A549 (cell line): ENCODE results near the gene AFF2. TPM values are rescaled to one million over a fixed set of nuclear protein-coding genes. Genes with fewer than 3 reads are reported as not detected.

Experiments used
- ATAC-seq, 2 experiments: fragments of 200-7000 bp in 1 of 2; fragments of >200 bp in 1 of 2; cut with Nextera tagmentation in 1 of 2; cut with Tn5 transposase in 1 of 2; 3 replicates each; pipeline versions ENCODE4 v1.8.0 to v1.9.1; 2018 to 2020; ENCODE audit warnings: mild to moderate bottlenecking in 1 of 2, moderate library complexity in 1 of 2
- CTCF ChIA-PET: fragments of 300-600 bp; sonication (Branson Sonifier 250); formaldehyde crosslinking; extraction: SDS; loops from one replicate; lab custom pipeline; 2021; ENCODE audit warnings: antibody characterized with exemption, inconsistent platforms; lab: Yijun Ruan, JAX
- POLR2A ChIA-PET: fragments of 350-600 bp; formaldehyde crosslinking; extraction: SDS; loops from one replicate; lab custom pipeline; 2021; ENCODE audit warnings: antibody characterized with exemption, inconsistent platforms; lab: Yijun Ruan, JAX
- DNase-seq, 2 experiments: peaks; one replicate each; pipeline versions ENCODE4 v3.0.0 to v3.0.0-alpha.2; 2011 to 2016; ENCODE audit warnings: low read depth in 1 of 2, low spot score in 1 of 2
- FAIRE-seq: peaks from 2 replicates; lab custom pipeline; 2011; peaks lifted over from hg19 to GRCh38; lab: Jason Lieb, UNC
- H3K27ac ChIP-seq, 2 experiments: fragments of >200 bp; sonication (Bioruptor Twin); formaldehyde crosslinking; 3 replicates each; pipeline ENCODE4 v1.5.1; 2016 to 2017
- H3K4me1 ChIP-seq: fragments of >200 bp; sonication (Bioruptor Twin); formaldehyde crosslinking; 3 replicates; pipeline ENCODE4 v1.6.1; 2016
- H3K4me2 ChIP-seq: fragments of >200 bp; sonication (Bioruptor Twin); formaldehyde crosslinking; 3 replicates; pipeline ENCODE4 v1.6.1; 2016
- H3K4me3 ChIP-seq: fragments of >200 bp; sonication (Bioruptor Twin); formaldehyde crosslinking; 3 replicates; pipeline ENCODE4 v1.5.1; 2016
- H3K9me3 ChIP-seq: fragments of >200 bp; sonication (Bioruptor Twin); formaldehyde crosslinking; 3 replicates; pipeline ENCODE4 v1.6.1; 2016
- CEBPB ChIP-seq, 2 experiments: fragments of >200 bp in 1 of 2; sonication (Bioruptor Twin) in 1 of 2; formaldehyde crosslinking in 1 of 2; IDR thresholded peaks; 2 replicates each; pipeline ENCODE4 v1.6.1; 2012 to 2016
- EHF ChIP-seq: fragments of 250-450 bp; sonication (Bioruptor Pico); IDR thresholded peaks from 2 replicates; pipeline ENCODE4 v1.5.0; 2020; ENCODE audit warnings: mild to moderate bottlenecking
- EHMT2 ChIP-seq: fragments of 200-600 bp; sonication (generic); IDR thresholded peaks from 2 replicates; pipeline ENCODE4 v1.6.1; 2016; ENCODE audit warnings: antibody characterized with exemption, low read depth, mild to moderate bottlenecking, moderate library complexity
- FOSL2 ChIP-seq, 2 experiments: fragments of 450-650 bp in 1 of 2; fragments of >200 bp in 1 of 2; sonication (Bioruptor Twin) in 1 of 2; formaldehyde crosslinking; IDR thresholded peaks; 2 replicates each; pipeline versions ENCODE4 v1.5.0 to v1.6.1; 2016 to 2020; ENCODE audit warnings: mild to moderate bottlenecking in 1 of 2, moderate library complexity in 1 of 2
- HDAC2 ChIP-seq: fragments of 200-600 bp; sonication (generic); IDR thresholded peaks from 2 replicates; pipeline ENCODE4 v1.6.1; 2016
- HEYL ChIP-seq: fragments of 250-450 bp; sonication (Bioruptor Pico); IDR thresholded peaks from 2 replicates; pipeline ENCODE4 v1.8.0; 2021; ENCODE audit warnings: mild to moderate bottlenecking, moderate library complexity
- HOXA7 ChIP-seq: fragments of 250-450 bp; sonication (Bioruptor Pico); IDR thresholded peaks from 2 replicates; pipeline ENCODE4 v1.5.0; 2020; ENCODE audit warnings: mild to moderate bottlenecking, moderate library complexity
- HOXB5 ChIP-seq: fragments of 250-450 bp; sonication (Bioruptor Pico); IDR thresholded peaks from 2 replicates; pipeline ENCODE4 v1.5.0; 2020; ENCODE audit warnings: mild to moderate bottlenecking, moderate library complexity
- JUNB ChIP-seq: fragments of >200 bp; sonication (Bioruptor Twin); formaldehyde crosslinking; IDR thresholded peaks from 2 replicates; pipeline ENCODE4 v1.6.1; 2016
- KDM1A ChIP-seq: fragments of 200-600 bp; sonication (generic); IDR thresholded peaks from 2 replicates; pipeline ENCODE4 v1.6.1; 2016; ENCODE audit warnings: low read depth, mild to moderate bottlenecking
- MAZ ChIP-seq: fragments of 150-350 bp; IDR thresholded peaks from 2 replicates; pipeline ENCODE4 v1.6.1; 2014; ENCODE audit warnings: antibody characterized with exemption, low read depth, low read length, borderline replicate concordance
- NFE2L2 ChIP-seq: fragments of 150-350 bp; conservative IDR thresholded peaks from 2 replicates; pipeline ENCODE4 v1.6.1; 2014; ENCODE audit warnings: low read length
- NPAS2 ChIP-seq: fragments of 250-450 bp; sonication (Bioruptor Pico); IDR thresholded peaks from 2 replicates; pipeline ENCODE4 v1.8.0; 2022; ENCODE audit warnings: mild to moderate bottlenecking, moderate library complexity, borderline replicate concordance
- NR3C1 ChIP-seq: fragments of >200 bp; sonication (Bioruptor Twin); formaldehyde crosslinking; IDR thresholded peaks from 3 replicates; pipeline ENCODE4 v1.6.1; 2017
- POLR2A ChIP-seq: IDR thresholded peaks from 2 replicates; pipeline ENCODE4 v1.6.1; 2012; ENCODE audit warnings: mild to moderate bottlenecking, low read length
- RCOR1 ChIP-seq: fragments of 150-350 bp; IDR thresholded peaks from 2 replicates; pipeline ENCODE4 v1.6.1; 2014; ENCODE audit warnings: antibody characterized with exemption, low read length, low read depth
- RNF2 ChIP-seq: fragments of 200-600 bp; sonication (generic); IDR thresholded peaks from 2 replicates; pipeline ENCODE4 v1.6.1; 2016; ENCODE audit warnings: low read depth, mild to moderate bottlenecking, antibody characterized with exemption, moderate library complexity, borderline replicate concordance
- SMC3 ChIP-seq: fragments of >200 bp; sonication (Bioruptor Twin); formaldehyde crosslinking; IDR thresholded peaks from 3 replicates; pipeline ENCODE4 v1.6.1; 2018; ENCODE audit warnings: inconsistent platforms
- SREBF2 ChIP-seq: fragments of 450-650 bp; IDR thresholded peaks from 2 replicates; pipeline ENCODE4 v1.6.1; 2014; ENCODE audit warnings: mild to moderate bottlenecking, moderate library complexity
- ZNF302 ChIP-seq: fragments of 250-450 bp; sonication (Bioruptor Pico); IDR thresholded peaks from 2 replicates; pipeline ENCODE4 v1.9.0; 2021; ENCODE audit warnings: inconsistent platforms, mild to moderate bottlenecking, moderate library complexity
- ZSCAN20 ChIP-seq: fragments of 250-450 bp; sonication (Bioruptor Pico); IDR thresholded peaks from 2 replicates; pipeline ENCODE4 v1.8.0; 2022; ENCODE audit warnings: mild to moderate bottlenecking, moderate library complexity
- WGBS: methylation state at CpG from one replicate; pipeline ENCODE4 v1.1.6; 2017; ENCODE audit errors: missing lambda C conversion rate; 5-methylcytosine and 5-hydroxymethylcytosine counted together
- polyA plus RNA-seq, 4 experiments: library from polyadenylated mRNA; depleted of rRNA in 3 of 4; stranded (reverse); fragments of >200 nt; fragmentation: RNase III in 1 of 4; extraction: RNeasy Plus Mini Kit Qiagen cat#74134 plus additional on column Dnase treatment in 1 of 4; gene quantifications; 2 replicates in 3 of 4; 3 replicates in 1 of 4; pipeline ENCODE4 v1.2.3, GENCODE V29; 2011 to 2017
- TF ChIP-seq, protein P1 (sequence below): fragments of 200-600 bp; sonication (generic); IDR thresholded peaks from 2 replicates; pipeline ENCODE4 v1.6.1; 2016; ENCODE audit warnings: antibody characterized with exemption, mild to moderate bottlenecking, moderate library complexity
- TF ChIP-seq, protein P2 (sequence below): fragments of >200 bp; sonication (Bioruptor Twin); formaldehyde crosslinking; IDR thresholded peaks from 3 replicates; pipeline ENCODE4 v1.5.1; 2016
- TF ChIP-seq, protein P3 (sequence below): fragments of >200 bp; sonication (Bioruptor Twin); formaldehyde crosslinking; IDR thresholded peaks from 3 replicates; pipeline ENCODE4 v1.6.1; 2016

AFF2 gene
- polyA plus RNA-seq, 2 of the 4 experiments (the other 2 are of a cell fraction) = 0.04 TPM; not detected in 1

DNA sequence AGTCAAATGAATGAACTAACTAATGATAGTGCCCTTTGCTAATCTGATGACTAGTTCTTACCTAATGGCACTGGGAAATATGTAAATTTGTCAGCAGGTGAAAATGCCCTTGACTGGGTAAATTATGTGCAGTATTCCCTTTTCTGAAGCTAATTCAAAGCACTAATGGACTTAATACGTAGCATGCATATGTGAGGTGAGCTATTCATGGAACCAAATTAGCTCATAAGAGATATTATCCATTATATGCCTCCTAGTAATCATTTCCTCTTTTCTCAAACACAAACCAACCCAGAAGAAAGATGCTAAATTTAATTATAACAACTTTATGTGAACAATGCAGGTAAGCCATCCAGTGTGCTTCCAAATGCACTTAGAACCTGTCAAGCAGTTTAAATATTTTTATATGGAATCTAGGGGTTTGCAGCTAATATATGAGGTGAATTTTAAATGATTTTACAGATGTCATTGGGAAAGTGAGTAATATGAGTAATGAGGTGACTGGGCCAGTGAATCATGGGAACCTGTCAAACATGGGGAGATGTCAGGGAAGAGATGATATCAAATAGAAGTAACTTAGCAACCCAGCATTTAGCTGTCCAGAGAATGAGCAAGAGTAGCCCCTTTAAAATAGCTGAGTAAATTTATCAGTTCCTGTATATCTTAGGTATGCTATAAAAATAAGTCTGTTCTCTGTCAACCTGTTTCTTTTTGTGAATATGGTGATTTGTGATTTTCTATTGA is 315.0 kb downstream of the AFF2 start:
- no peak overlapping the region for H3K27ac ChIP-seq
- no peak for DNase-seq
- H3K9me3 ChIP-seq = no peaks in the 10 kb centered on the region
- ATAC-seq = no peak
- no peak for TF ChIP-seq HEYL (CRISPR knock-in tag)
- no peak for TF ChIP-seq EHF (CRISPR knock-in tag)
- TF ChIP-seq HOXB5 (CRISPR knock-in tag) = no peak
- TF ChIP-seq CEBPB (IDR thresholded peaks at IDR 0.05) = no peak
- TF ChIP-seq RCOR1 = no peak
- TF ChIP-seq ZNF302 (CRISPR knock-in tag) = no peak
- TF ChIP-seq HDAC2 = no peak
- no peak for TF ChIP-seq KDM1A
- TF ChIP-seq SREBF2 = no peak
- no peak overlapping the region for H3K4me3 ChIP-seq
- POLR2A ChIA-PET = no interaction called here
- FAIRE-seq = no peak
- no peak overlapping the region for H3K4me2 ChIP-seq
- WGBS = 0% methylated on average over 1 of the region's 1 CpG
- no peaks in the 10 kb centered on the region for H3K4me1 ChIP-seq
- CTCF ChIA-PET = no interaction called here

- Histone ChIP-seq H3K27ac (no peak overlapping the region), H3K9me3 (no peaks in the 10 kb centered on the region), H3K4me3 (no peak overlapping the region), H3K4me1 (no peaks in the 10 kb centered on the region), H3K4me2 (no peak overlapping the region)
- FAIRE-seq (no peak), DNase-seq (no peak), ATAC-seq (no peak)
- 3% methylated on average over 2 of the region's 2 CpGs for WGBS
- ChIA-PET CTCF (no interaction called here), POLR2A (no interaction called here)
- TF ChIP-seq KDM1A = no peak
Measured at GRCh38 chrX:148823986-148824385, 323.6 kb downstream of the AFF2 start.

DNA sequence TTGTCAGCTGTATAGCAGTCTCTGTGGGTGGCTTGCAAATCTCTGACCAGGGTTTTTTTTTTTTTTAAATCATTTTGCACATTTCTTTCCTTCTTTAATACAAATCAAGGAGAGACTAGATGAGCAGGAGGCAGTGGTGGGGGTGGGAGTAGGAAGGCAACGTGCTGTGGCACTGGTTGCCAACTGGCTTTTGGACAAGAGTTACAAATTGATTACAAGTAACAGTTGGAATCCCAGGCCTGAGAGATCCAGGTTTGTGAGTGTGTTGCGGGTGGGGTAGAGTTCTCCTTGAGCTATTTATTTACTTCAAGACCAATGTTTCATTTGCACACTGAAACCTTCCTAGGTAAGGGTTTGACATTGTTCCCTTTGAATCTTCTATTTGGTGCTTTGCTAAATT is 325.3 kb downstream of the AFF2 start:
- ChIA-PET CTCF (no interaction called here), POLR2A (no interaction called here)
- Histone ChIP-seq H3K9me3 (no peaks in the 10 kb centered on the region), H3K27ac (no peak overlapping the region), H3K4me3 (no peak overlapping the region), H3K4me2 (no peak overlapping the region), H3K4me1 (no peaks in the 10 kb centered on the region)
- DNase-seq = no peak
- no peak for TF ChIP-seq NPAS2
- no peak for TF ChIP-seq KDM1A
- TF ChIP-seq, protein P1, sequence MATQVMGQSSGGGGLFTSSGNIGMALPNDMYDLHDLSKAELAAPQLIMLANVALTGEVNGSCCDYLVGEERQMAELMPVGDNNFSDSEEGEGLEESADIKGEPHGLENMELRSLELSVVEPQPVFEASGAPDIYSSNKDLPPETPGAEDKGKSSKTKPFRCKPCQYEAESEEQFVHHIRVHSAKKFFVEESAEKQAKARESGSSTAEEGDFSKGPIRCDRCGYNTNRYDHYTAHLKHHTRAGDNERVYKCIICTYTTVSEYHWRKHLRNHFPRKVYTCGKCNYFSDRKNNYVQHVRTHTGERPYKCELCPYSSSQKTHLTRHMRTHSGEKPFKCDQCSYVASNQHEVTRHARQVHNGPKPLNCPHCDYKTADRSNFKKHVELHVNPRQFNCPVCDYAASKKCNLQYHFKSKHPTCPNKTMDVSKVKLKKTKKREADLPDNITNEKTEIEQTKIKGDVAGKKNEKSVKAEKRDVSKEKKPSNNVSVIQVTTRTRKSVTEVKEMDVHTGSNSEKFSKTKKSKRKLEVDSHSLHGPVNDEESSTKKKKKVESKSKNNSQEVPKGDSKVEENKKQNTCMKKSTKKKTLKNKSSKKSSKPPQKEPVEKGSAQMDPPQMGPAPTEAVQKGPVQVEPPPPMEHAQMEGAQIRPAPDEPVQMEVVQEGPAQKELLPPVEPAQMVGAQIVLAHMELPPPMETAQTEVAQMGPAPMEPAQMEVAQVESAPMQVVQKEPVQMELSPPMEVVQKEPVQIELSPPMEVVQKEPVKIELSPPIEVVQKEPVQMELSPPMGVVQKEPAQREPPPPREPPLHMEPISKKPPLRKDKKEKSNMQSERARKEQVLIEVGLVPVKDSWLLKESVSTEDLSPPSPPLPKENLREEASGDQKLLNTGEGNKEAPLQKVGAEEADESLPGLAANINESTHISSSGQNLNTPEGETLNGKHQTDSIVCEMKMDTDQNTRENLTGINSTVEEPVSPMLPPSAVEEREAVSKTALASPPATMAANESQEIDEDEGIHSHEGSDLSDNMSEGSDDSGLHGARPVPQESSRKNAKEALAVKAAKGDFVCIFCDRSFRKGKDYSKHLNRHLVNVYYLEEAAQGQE = no peak
- TF ChIP-seq NR3C1 = no peak
- TF ChIP-seq EHMT2 = no peak
- TF ChIP-seq HOXA7 = no peak
- TF ChIP-seq, protein P2, sequence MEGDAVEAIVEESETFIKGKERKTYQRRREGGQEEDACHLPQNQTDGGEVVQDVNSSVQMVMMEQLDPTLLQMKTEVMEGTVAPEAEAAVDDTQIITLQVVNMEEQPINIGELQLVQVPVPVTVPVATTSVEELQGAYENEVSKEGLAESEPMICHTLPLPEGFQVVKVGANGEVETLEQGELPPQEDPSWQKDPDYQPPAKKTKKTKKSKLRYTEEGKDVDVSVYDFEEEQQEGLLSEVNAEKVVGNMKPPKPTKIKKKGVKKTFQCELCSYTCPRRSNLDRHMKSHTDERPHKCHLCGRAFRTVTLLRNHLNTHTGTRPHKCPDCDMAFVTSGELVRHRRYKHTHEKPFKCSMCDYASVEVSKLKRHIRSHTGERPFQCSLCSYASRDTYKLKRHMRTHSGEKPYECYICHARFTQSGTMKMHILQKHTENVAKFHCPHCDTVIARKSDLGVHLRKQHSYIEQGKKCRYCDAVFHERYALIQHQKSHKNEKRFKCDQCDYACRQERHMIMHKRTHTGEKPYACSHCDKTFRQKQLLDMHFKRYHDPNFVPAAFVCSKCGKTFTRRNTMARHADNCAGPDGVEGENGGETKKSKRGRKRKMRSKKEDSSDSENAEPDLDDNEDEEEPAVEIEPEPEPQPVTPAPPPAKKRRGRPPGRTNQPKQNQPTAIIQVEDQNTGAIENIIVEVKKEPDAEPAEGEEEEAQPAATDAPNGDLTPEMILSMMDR = no peak
- no peak for TF ChIP-seq FOSL2 (IDR thresholded peaks at IDR 0.05)
- TF ChIP-seq FOSL2 (CRISPR knock-in tag; IDR thresholded peaks at IDR 0.05) = no peak
- no peak for TF ChIP-seq RNF2
- TF ChIP-seq JUNB = no peak
- no peak for TF ChIP-seq POLR2A
- TF ChIP-seq SMC3 = no peak
- TF ChIP-seq, protein P3, sequence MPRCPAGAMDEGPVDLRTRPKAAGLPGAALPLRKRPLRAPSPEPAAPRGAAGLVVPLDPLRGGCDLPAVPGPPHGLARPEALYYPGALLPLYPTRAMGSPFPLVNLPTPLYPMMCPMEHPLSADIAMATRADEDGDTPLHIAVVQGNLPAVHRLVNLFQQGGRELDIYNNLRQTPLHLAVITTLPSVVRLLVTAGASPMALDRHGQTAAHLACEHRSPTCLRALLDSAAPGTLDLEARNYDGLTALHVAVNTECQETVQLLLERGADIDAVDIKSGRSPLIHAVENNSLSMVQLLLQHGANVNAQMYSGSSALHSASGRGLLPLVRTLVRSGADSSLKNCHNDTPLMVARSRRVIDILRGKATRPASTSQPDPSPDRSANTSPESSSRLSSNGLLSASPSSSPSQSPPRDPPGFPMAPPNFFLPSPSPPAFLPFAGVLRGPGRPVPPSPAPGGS = no peak
- TF ChIP-seq MAZ = no peak
- no peak for TF ChIP-seq ZSCAN20 (CRISPR knock-in tag)
- TF ChIP-seq NFE2L2 = no peak
- TF ChIP-seq CEBPB (IDR thresholded peaks at IDR 0.05) = no peak
- no peak for ATAC-seq
- 6% methylated on average over 2 of the region's 2 CpGs for WGBS
- FAIRE-seq = no peak
